NCI-H2227 treated with DMSO at 0.1 percent for 48 hours (cell line): ENCODE measurements around the gene CTCF.

Source experiments
- DNase-seq: peaks from one replicate; lab custom pipeline; 2025; lab: John Stamatoyannopoulos, UW

CTCF gene

DNA sequence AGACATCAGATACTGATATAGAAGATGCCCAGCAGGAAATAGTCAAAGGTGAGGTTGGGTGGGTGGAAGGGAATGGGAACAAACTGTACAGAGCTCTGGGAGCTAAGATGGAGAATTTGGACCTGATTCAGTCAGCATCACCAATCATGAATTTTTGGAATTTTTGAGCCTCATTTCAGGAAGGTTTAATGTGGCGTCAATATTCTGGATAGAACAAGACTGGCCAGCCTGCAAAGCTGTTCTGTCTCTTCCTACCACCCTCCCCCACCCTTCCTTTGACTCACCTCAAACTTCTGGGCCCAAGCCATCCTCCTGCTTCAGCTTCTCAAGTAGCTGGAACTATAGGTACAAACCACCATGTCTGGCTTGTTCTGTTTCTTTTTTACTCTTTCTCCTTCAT is 32.6 kb downstream of the CTCF start:
- DNase-seq: no peak

GRCh38 chr16:67598527-67598926 is 36.2 kb downstream of the CTCF start:
- DNase-seq: no peak

GRCh38 chr16:67605641-67606040 is 43.3 kb downstream of the CTCF start:
- DNase-seq: no peak

- no peak for DNase-seq
These were observed 44.3 kb downstream of the CTCF start for GRCh38 chr16:67606632-67607031.

GRCh38 chr16:67608364-67608763 is 46.0 kb downstream of the CTCF start:
- DNase-seq: no peak

- DNase-seq: no peak
These were observed 51.5 kb downstream of the CTCF start for GRCh38 chr16:67613808-67614207.

DNA sequence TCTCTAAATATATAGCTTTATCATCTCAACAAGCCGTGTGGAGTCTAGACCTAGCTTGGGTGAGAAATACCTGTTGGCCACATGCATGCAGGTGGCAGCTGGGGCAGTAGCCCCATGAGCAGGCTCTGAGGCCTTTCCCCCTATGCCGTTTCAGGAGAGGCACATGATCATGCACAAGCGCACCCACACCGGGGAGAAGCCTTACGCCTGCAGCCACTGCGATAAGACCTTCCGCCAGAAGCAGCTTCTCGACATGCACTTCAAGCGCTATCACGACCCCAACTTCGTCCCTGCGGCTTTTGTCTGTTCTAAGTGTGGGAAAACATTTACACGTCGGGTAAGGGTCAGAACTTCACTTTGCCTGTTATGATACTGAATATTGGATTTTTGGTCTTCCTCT is 65.9 kb downstream of the CTCF start:
- DNase-seq: no peak

GRCh38 chr16:67632415-67633172 is 70.3 kb downstream of the CTCF start:
- DNase-seq: no peak

DNA sequence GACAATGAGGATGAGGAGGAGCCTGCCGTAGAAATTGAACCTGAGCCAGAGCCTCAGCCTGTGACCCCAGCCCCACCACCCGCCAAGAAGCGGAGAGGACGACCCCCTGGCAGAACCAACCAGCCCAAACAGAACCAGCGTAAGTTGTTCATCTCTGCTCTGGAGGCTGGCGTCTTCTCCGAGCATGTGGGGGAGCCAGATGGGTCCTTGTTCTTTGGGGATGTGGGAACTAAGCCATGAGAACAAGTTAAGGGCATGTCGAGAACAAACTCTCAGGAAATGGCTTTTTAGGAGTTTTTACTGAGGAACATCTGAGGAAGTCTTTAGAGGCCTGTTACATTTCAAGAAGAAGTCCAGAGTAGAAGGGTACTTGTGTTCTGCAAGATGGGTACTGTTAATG is 74.4 kb downstream of the CTCF start:
- DNase-seq: no peak

- no peak for DNase-seq
These were observed 75.3 kb downstream of the CTCF start for GRCh38 chr16:67637625-67638024.

GRCh38 chr16:67641779-67642708 is 79.7 kb downstream of the CTCF start:
- no peak for DNase-seq

DNA sequence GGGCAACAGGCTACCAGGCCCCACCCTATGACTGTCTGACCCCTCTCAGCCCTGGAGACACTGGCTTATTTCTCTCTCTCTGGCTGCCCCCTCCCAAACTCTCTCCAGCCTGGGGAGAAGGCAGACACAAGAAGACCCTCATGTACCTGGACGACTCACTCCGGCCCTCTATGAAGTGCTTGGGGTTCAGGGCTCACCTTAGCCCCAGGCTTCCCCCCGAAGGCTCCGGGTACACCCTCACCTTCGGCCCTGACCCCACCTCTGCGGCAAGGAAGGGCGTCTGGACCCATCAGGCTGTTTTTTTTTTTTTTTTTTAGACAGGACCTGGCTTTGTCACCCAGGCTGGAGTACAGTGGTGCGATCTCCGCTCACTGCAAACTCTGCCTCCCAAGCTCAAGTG is 81.7 kb downstream of the CTCF start:
- no peak for DNase-seq

GRCh38 chr16:67645397-67646121 is 83.2 kb downstream of the CTCF start:
- no peak for DNase-seq

DNA sequence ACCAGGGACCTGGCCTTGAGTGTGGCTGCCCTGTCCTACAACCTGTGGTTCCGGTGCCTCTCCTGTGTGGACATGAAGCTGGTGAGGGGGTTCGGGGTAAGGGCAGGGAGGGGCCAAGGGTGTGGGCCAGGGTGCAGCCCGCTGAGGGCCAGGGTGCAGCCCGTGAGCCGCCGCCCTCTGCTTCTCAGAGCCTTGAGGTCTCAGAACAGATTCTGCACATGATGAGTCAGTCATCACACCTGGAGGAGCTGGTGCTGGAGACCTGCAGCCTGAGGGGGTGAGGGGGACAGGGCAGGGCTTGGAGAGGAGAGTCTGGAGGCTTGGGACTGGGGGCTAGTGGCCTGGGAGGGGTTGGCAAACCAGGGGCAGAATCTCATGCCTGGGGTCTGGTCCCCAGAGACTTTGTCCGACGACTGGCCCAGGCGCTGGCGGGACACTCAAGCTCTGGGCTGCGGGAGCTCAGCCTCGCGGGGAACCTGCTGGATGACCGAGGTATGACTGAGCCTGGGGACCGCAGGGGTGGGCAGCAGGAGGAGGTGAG is 84.9 kb downstream of the CTCF start:
- no peak for DNase-seq

- no peak for DNase-seq
These were observed 85.4 kb downstream of the CTCF start for GRCh38 chr16:67647681-67648080.

DNA sequence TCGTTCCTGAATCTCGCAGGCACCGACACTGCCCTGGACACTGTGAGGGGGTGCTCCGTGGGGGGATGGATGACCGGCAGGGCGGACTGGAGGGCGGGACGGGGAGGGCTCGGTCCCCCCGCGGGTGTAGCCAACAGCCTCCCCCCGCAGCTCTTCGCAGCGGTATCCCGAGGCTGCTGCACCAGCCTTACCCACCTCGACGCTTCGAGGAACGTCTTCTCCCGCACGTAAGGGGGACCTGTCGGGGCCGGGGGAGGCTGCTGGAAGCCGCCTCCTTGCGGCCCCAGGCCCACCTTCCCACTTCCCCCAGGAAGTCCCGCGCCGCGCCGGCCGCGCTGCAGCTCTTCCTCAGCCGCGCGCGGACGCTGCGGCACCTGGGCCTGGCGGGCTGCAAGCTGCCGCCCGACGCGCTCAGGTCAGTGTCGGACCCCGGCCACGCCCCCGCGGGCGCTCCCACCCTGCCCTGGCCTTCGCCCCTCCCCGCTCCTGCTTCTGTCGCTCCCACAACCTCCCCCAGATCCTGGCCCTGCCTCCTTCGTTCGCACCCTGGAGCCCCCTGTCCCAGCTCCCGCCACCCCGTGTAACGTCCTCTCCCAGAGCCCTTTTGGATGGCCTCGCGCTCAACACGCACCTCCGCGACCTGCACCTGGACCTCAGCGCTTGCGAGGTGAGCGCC is 85.9 kb downstream of the CTCF start:
- DNase-seq: no peak

GRCh38 chr16:67648764-67649407 is 86.6 kb downstream of the CTCF start:
- DNase-seq: no peak

GRCh38 chr16:67649494-67649931 is 87.2 kb downstream of the CTCF start:
- DNase-seq: no peak

- DNase-seq: no peak
These were observed 87.7 kb downstream of the CTCF start for GRCh38 chr16:67650023-67650422.

DNA sequence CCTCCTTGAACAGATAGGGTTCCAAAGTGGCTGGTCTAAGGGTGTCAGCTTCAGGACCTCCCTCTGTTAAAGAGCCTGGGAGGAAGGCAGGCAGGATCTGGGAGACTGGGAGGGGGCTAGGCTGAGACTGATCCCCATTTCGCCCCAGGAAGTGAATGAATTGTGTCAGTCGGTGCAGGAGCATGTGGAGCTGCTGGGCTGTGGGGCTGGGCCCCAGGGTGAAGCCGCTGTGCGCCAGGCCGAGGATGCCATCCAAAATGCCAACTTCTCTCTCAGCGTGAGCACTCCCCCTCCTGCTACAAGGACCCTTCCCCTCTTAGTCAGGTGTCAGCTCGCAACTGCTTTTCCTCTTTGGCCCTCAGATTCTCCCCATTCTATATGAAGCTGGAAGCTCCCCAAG is 88.7 kb downstream of the CTCF start:
- no peak for DNase-seq

- DNase-seq: no peak
These were observed 89.5 kb downstream of the CTCF start for GRCh38 chr16:67651847-67652246.
